GM23338 (cell line): ENCODE measurements around the gene KIAA0232.

ENCODE experiments used
- CTCF ChIP-seq, 2 experiments: fragments of 200-600 bp in 1 of 2; sonication (generic) in 1 of 2; conservative IDR thresholded peaks; 2 replicates each; pipeline versions ENCODE4 v1.5.1 to v1.6.1; 2016 to 2017; ENCODE audit warnings: antibody characterized with exemption in 2 of 2, low read depth in 2 of 2, mild to moderate bottlenecking in 2 of 2, moderate library complexity in 1 of 2
- EZH2 ChIP-seq: fragments of 200-600 bp; sonication (generic); IDR thresholded peaks from one replicate; pipeline ENCODE4 v1.8.0; 2017; ENCODE audit warnings: antibody characterized with exemption, mild to moderate bottlenecking, low read depth; ENCODE audit not compliant: unreplicated experiment
- EZH2phosphoT487 ChIP-seq: fragments of 200-600 bp; sonication (generic); IDR thresholded peaks from one replicate; pipeline ENCODE4 v1.8.1; 2018; ENCODE audit warnings: antibody characterized with exemption; ENCODE audit not compliant: unreplicated experiment
- JUNB ChIP-seq: IDR thresholded peaks from one replicate; pipeline ENCODE4 v1.6.1; 2016; ENCODE audit warnings: antibody characterized with exemption; ENCODE audit not compliant: unreplicated experiment
- POLR2AphosphoS5 ChIP-seq: IDR thresholded peaks from 2 replicates; pipeline ENCODE4 v1.6.1; 2016; ENCODE audit warnings: antibody characterized with exemption, low read depth
- REST ChIP-seq: IDR thresholded peaks from one replicate; pipeline ENCODE4 v1.6.1; 2018; ENCODE audit warnings: antibody characterized with exemption; ENCODE audit not compliant: unreplicated experiment
- STAT1 ChIP-seq: IDR thresholded peaks from one replicate; pipeline ENCODE4 v1.6.1; 2016; ENCODE audit warnings: antibody characterized with exemption; ENCODE audit not compliant: unreplicated experiment
- ZNF114 ChIP-seq: fragments of 250-450 bp; sonication (Bioruptor Pico); IDR thresholded peaks from 2 replicates; pipeline ENCODE4 v1.5.0; 2020; ENCODE audit warnings: mild to moderate bottlenecking, moderate library complexity

- no peak for TF ChIP-seq CTCF (conservative IDR thresholded peaks at IDR 0.05; ENCODE audit: low read depth in 2 of 2)
- no peak for TF ChIP-seq ZNF114
- no peak for TF ChIP-seq POLR2AphosphoS5
- TF ChIP-seq EZH2, result no peak
- no peak for TF ChIP-seq JUNB
- TF ChIP-seq STAT1, result no peak
- TF ChIP-seq EZH2phosphoT487, result no peak
- no peak for TF ChIP-seq REST
Observed at GRCh38 chr4:6880691-6881090, 98.2 kb downstream of the KIAA0232 start.
